Measurements from ENCODE around the gene AFF2. TPM values are rescaled to one million over a fixed set of nuclear protein-coding genes. Genes with fewer than 3 reads are reported as not detected.

AFF2 gene
- polyA plus RNA-seq, 1 of the 3 experiments (the other 2 are of a cell fraction): not detected

DNA sequence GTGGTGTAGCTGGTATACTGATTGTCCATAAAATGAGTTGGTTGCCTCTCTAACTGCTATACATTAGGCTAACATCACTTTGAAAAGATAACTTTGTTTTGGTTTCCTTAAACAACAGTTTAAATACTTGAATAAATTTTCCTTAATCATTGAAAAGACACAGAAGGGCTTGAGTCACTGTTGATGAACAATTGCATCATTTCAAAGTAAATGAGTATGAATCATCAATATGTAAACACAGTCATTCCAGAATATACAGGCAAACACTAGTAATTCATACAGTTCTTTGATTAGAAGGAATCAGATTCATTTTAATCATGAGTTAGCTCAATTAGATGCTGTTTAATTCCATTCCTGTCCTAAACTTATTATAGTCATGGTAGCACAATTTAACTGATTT is 160.6 kb downstream of the AFF2 start:
- H3K4me3 ChIP-seq (ENCODE audit: low read depth in 2 of 2, low read length in 1 of 2): no peak overlapping the region
- H3K9ac ChIP-seq: no peak overlapping the region
- H3K36me3 ChIP-seq (replicated peaks in 1 of 2; ENCODE audit: control insufficient read depth in 1 of 2, insufficient read depth in 2 of 2, low read length in 1 of 2): no peaks in the 10 kb centered on the region
- ChIA-PET CTCF (no interaction called here), POLR2A (no interaction called here)
- H2AFZ ChIP-seq (ENCODE audit: low read depth): no peak overlapping the region
- H3K27ac ChIP-seq (ENCODE audit: low read depth in 2 of 2, low read length in 1 of 2): no peak overlapping the region
- H4K20me1 ChIP-seq (ENCODE audit: insufficient read depth): no peaks in the 10 kb centered on the region
- H3K4me2 ChIP-seq: no peak overlapping the region
- no peaks in the 10 kb centered on the region for H3K9me2 ChIP-seq
- TF ChIP-seq YY1 (IDR thresholded peaks at IDR 0.05; ENCODE audit: low read depth) (no peak), POLR2AphosphoS5 (IDR thresholded peaks at IDR 0.05; ENCODE audit: low read depth, low read length) (no peak), ELF1 (IDR thresholded peaks at IDR 0.05) (no peak), RFX5 (IDR thresholded peaks at IDR 0.05; ENCODE audit: low read length) (no peak), FOXM1 (IDR thresholded peaks at IDR 0.05; ENCODE audit: low read depth) (no peak), TCF12 (IDR thresholded peaks at IDR 0.05) (no peak), SIN3A (IDR thresholded peaks at IDR 0.05; ENCODE audit: borderline replicate concordance, low read depth, low read length) (no peak), CHD2 (IDR thresholded peaks at IDR 0.05; ENCODE audit: low read length, partially characterized antibody) (no peak), TAF1 (IDR thresholded peaks at IDR 0.05; ENCODE audit: borderline replicate concordance, low read depth, low read length) (no peak), RXRA (IDR thresholded peaks at IDR 0.05; ENCODE audit: borderline replicate concordance, low read depth) (no peak), TEAD4 (IDR thresholded peaks at IDR 0.05; ENCODE audit: borderline replicate concordance, insufficient read depth) (no peak), NRF1 (IDR thresholded peaks at IDR 0.05; ENCODE audit: low read depth, low read length) (no peak), EZH2phosphoT487 (IDR thresholded peaks at IDR 0.05; ENCODE audit: borderline replicate concordance, low read depth) (no peak), MXI1 (IDR thresholded peaks at IDR 0.05; ENCODE audit: low read depth, low read length) (no peak), RCOR1 (IDR thresholded peaks at IDR 0.05; ENCODE audit: low read length) (no peak)
- TF ChIP-seq, protein P1, sequence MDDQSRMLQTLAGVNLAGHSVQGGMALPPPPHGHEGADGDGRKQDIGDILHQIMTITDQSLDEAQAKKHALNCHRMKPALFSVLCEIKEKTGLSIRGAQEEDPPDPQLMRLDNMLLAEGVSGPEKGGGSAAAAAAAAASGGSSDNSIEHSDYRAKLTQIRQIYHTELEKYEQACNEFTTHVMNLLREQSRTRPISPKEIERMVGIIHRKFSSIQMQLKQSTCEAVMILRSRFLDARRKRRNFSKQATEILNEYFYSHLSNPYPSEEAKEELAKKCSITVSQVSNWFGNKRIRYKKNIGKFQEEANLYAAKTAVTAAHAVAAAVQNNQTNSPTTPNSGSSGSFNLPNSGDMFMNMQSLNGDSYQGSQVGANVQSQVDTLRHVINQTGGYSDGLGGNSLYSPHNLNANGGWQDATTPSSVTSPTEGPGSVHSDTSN (IDR thresholded peaks at IDR 0.05): no peak
- TF ChIP-seq, protein P2, sequence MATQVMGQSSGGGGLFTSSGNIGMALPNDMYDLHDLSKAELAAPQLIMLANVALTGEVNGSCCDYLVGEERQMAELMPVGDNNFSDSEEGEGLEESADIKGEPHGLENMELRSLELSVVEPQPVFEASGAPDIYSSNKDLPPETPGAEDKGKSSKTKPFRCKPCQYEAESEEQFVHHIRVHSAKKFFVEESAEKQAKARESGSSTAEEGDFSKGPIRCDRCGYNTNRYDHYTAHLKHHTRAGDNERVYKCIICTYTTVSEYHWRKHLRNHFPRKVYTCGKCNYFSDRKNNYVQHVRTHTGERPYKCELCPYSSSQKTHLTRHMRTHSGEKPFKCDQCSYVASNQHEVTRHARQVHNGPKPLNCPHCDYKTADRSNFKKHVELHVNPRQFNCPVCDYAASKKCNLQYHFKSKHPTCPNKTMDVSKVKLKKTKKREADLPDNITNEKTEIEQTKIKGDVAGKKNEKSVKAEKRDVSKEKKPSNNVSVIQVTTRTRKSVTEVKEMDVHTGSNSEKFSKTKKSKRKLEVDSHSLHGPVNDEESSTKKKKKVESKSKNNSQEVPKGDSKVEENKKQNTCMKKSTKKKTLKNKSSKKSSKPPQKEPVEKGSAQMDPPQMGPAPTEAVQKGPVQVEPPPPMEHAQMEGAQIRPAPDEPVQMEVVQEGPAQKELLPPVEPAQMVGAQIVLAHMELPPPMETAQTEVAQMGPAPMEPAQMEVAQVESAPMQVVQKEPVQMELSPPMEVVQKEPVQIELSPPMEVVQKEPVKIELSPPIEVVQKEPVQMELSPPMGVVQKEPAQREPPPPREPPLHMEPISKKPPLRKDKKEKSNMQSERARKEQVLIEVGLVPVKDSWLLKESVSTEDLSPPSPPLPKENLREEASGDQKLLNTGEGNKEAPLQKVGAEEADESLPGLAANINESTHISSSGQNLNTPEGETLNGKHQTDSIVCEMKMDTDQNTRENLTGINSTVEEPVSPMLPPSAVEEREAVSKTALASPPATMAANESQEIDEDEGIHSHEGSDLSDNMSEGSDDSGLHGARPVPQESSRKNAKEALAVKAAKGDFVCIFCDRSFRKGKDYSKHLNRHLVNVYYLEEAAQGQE (IDR thresholded peaks at IDR 0.05; ENCODE audit: low read depth, low read length): no peak
- TF ChIP-seq, protein P3, sequence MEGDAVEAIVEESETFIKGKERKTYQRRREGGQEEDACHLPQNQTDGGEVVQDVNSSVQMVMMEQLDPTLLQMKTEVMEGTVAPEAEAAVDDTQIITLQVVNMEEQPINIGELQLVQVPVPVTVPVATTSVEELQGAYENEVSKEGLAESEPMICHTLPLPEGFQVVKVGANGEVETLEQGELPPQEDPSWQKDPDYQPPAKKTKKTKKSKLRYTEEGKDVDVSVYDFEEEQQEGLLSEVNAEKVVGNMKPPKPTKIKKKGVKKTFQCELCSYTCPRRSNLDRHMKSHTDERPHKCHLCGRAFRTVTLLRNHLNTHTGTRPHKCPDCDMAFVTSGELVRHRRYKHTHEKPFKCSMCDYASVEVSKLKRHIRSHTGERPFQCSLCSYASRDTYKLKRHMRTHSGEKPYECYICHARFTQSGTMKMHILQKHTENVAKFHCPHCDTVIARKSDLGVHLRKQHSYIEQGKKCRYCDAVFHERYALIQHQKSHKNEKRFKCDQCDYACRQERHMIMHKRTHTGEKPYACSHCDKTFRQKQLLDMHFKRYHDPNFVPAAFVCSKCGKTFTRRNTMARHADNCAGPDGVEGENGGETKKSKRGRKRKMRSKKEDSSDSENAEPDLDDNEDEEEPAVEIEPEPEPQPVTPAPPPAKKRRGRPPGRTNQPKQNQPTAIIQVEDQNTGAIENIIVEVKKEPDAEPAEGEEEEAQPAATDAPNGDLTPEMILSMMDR (IDR thresholded peaks at IDR 0.05): no peak
- TF ChIP-seq, protein P4, sequence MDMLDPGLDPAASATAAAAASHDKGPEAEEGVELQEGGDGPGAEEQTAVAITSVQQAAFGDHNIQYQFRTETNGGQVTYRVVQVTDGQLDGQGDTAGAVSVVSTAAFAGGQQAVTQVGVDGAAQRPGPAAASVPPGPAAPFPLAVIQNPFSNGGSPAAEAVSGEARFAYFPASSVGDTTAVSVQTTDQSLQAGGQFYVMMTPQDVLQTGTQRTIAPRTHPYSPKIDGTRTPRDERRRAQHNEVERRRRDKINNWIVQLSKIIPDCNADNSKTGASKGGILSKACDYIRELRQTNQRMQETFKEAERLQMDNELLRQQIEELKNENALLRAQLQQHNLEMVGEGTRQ (IDR thresholded peaks at IDR 0.05; ENCODE audit: borderline replicate concordance, low read depth, low read length): no peak
- no peaks in the 10 kb centered on the region for H3K79me2 ChIP-seq (ENCODE audit: insufficient read depth)
- no peaks in the 10 kb centered on the region for H3K4me1 ChIP-seq (ENCODE audit: control insufficient read depth in 1 of 2, insufficient read depth in 2 of 2, low read depth in 1 of 2, low read length in 1 of 2)
- DNase-seq: no peak
- H3F3A ChIP-seq (replicated peaks; ENCODE audit: insufficient read depth): no peaks in the 10 kb centered on the region
- no peaks in the 10 kb centered on the region for H3K27me3 ChIP-seq (ENCODE audit: insufficient read depth)
- no peaks in the 10 kb centered on the region for H3K9me3 ChIP-seq

Data from SK-N-SH (cell line).